K562 (cell line): Measurements from ENCODE around the gene RAB24. TPM values are rescaled to one million over a fixed set of nuclear protein-coding genes. Genes with fewer than 3 reads are reported as not detected.

Experiments
- CHD2 ChIP-seq: IDR thresholded peaks from 2 replicates; pipeline ENCODE4 v1.6.1; 2011; ENCODE audit warnings: low read depth, low read length
- ETV5 ChIP-seq: sonication (generic); formaldehyde crosslinking; IDR thresholded peaks from 2 replicates; pipeline ENCODE4 v1.4.0; 2020; ENCODE audit warnings: low read depth, mild to moderate bottlenecking, missing genetic modification reagents
- FIP1L1 ChIP-seq: fragments of 200-400 bp; formaldehyde crosslinking; IDR thresholded peaks from 2 replicates; pipeline ENCODE4 v1.6.1; 2018; ENCODE audit warnings: mild to moderate bottlenecking, low read depth, low read length; ENCODE audit not compliant: poor library complexity, severe bottlenecking
- FOXA3 ChIP-seq, 2 experiments: fragments of 450-650 bp in 1 of 2; sonication (generic) in 1 of 2; formaldehyde crosslinking; IDR thresholded peaks in 1 of 2; conservative IDR thresholded peaks in 1 of 2; 2 replicates each; pipeline versions ENCODE4 v1.4.0 to v1.8.0; 2020 to 2022; ENCODE audit warnings: mild to moderate bottlenecking in 2 of 2, missing genetic modification reagents in 1 of 2
- FOXJ3 ChIP-seq: sonication (generic); formaldehyde crosslinking; IDR thresholded peaks from 2 replicates; pipeline ENCODE4 v1.4.0; 2020; ENCODE audit warnings: mild to moderate bottlenecking, missing genetic modification reagents
- REST ChIP-seq, 2 experiments: fragments of 450-650 bp; formaldehyde crosslinking in 1 of 2; IDR thresholded peaks; 2 replicates each; pipeline versions ENCODE4 v1.4.0 to v1.6.1; 2014 to 2020; ENCODE audit warnings: mild to moderate bottlenecking in 2 of 2, borderline replicate concordance in 1 of 2, low read depth in 1 of 2
- TAF1 ChIP-seq: IDR thresholded peaks from 2 replicates; pipeline ENCODE4 v1.6.1; 2011; ENCODE audit warnings: mild to moderate bottlenecking, low read length, moderate library complexity; ENCODE audit not compliant: insufficient read depth, control insufficient read depth, severe bottlenecking; ENCODE audit errors: extremely low read depth
- polyA plus RNA-seq, 8 experiments: library from polyadenylated mRNA; depleted of rRNA in 4 of 8; stranded (reverse) in 5 of 8; unstranded in 3 of 8; fragments of >200 nt; fragmentation: Nextera tagmentation in 2 of 8; fragmentation: Illumina TruSeq in 1 of 8; extraction: Ambion mirVana in 2 of 8; extraction: Trizol in 1 of 8; gene quantifications; 2 replicates each; pipeline versions ENCODE4 v1.2.1 to v1.2.3, GENCODE V29; 2011 to 2014; ENCODE audit warnings: inconsistent platforms in 1 of 8, missing spikeins in 1 of 8
- total RNA-seq, 7 experiments: library from RNA; depleted of rRNA in 6 of 7; stranded (reverse); fragments of >200 nt in 6 of 7; fragmentation: Illumina TruSeq in 2 of 7; extraction: Trizol in 2 of 7; gene quantifications; 2 replicates each; pipeline versions ENCODE4 v1.2.1 to v1.2.3, GENCODE V29; 2011 to 2021; ENCODE audit warnings: low replicate concordance in 1 of 7
- TF ChIP-seq, protein P1 (sequence below): fragments of 250-450 bp; sonication (Bioruptor Pico); IDR thresholded peaks from 2 replicates; pipeline ENCODE4 v1.6.1; 2021; ENCODE audit warnings: mild to moderate bottlenecking

Gene RAB24
- total and polyA plus RNA-seq, 9 of the 15 experiments (the other 6 are each of a cell fraction or from before 2014, with no cell fraction given), result 13.9 to 107 (median 34.8) TPM

- TF ChIP-seq REST (IDR thresholded peaks at IDR 0.05; ENCODE audit: borderline replicate concordance) (no peak), REST (CRISPR knock-in tag; IDR thresholded peaks at IDR 0.05; ENCODE audit: low read depth) (no peak), CHD2 (no peak), TAF1 (peak; percentile 39), FOXJ3 (CRISPR knock-in tag) (no peak), FOXA3 (CRISPR knock-in tag; conservative IDR thresholded peaks at IDR 0.05 in 1 of 2, IDR thresholded peaks at IDR 0.05 in 1 of 2) (no peak), FIP1L1 (no peak), ETV5 (no peak)
- TF ChIP-seq, protein P1, sequence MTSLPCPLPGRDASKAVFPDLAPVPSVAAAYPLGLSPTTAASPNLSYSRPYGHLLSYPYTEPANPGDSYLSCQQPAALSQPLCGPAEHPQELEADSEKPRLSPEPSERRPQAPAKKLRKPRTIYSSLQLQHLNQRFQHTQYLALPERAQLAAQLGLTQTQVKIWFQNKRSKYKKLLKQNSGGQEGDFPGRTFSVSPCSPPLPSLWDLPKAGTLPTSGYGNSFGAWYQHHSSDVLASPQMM (CRISPR knock-in tag), result no peak
Measured at GRCh38 chr5:177302354-177303110, 987 bp downstream of the RAB24 start (continued).
